Measurements from ENCODE around the gene FMNL3.
"Not testable (repeated sequence)": the region's sequence is repeated elsewhere in the genome, so short reads cannot be mapped to it uniquely, and the experiment has no call there.

The FMNL3 gene

DNA sequence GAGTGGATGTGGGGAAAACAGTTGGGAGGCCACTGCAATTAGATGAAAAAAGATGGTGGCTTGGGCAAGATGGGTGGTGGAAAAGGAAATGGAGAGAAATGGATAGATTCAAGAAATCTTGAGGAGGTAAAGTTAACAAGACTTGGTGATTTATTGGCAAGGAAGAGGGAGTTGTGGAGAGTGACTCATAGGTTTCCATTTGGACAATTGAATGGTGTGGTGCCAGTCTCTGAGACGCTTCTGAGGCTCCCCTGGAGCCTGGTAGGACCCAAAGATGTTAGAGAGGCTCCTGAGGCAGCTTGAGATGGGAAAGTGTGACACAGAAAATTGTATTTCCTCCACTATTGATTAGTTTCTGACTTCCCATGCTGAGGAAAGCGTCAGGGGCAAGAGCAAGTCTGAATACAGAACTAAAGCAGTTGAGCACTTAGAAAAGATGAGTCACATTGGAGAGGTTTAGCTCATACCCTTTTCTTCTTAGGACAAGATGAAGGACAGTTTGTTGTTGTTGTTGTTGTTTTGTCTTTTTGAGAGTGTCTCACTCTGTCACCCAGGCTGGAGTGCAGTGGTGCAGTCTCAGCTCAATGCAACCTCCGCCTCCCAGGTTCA is 79.3 kb downstream of the FMNL3 start:
- DNase-seq: no peak

DNA sequence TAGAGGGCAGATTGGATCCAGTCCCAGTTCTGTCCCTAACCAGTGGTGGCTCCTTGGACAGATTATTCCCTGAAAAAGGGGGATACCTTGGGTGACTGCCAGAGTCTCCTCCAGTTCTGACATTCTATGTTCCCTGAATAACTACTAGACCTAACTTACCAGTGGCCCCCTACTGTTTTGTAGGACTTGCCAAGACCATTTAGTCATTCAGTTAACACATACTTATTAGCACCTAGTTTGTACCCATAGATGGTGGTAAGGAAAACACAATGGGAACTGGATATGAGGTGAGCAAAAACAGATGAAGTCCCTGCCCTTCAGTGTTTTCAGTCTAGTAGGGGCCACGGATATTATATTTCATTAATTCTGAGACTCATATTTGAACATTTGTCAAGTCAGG is 80.4 kb downstream of the FMNL3 start:
- DNase-seq: no peak

DNA sequence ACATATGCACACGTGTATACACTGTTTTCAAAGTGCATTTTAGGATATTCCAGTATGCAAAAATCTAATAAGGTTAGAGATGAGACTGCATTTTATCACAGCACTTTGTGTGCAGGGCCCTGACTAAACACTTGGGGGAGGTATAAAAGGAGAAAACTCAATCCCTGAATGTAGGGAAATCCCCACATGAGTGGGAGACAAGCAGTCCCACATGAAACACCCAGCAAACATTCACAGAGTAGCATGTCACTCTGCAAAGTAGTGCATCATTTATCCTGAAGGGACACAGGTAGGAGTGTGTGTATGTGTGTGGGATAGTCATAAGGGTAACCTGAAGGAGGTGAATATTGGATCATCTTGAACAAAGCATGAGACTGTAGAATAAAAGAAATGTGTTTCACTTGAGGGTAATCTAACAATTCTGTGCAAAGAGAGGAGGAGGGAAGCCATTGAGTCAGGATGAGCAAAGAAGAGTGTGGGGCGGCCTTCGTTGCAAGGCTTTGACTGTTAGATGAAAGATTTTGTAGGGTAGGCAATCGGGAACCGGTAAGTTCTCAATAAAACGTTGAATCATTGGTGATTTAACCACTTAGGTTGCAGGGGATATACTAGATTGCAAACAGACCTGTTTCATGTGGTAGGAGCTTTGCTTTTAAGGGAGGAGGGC is 80.9 kb downstream of the FMNL3 start:
- DNase-seq: no peak

DNA sequence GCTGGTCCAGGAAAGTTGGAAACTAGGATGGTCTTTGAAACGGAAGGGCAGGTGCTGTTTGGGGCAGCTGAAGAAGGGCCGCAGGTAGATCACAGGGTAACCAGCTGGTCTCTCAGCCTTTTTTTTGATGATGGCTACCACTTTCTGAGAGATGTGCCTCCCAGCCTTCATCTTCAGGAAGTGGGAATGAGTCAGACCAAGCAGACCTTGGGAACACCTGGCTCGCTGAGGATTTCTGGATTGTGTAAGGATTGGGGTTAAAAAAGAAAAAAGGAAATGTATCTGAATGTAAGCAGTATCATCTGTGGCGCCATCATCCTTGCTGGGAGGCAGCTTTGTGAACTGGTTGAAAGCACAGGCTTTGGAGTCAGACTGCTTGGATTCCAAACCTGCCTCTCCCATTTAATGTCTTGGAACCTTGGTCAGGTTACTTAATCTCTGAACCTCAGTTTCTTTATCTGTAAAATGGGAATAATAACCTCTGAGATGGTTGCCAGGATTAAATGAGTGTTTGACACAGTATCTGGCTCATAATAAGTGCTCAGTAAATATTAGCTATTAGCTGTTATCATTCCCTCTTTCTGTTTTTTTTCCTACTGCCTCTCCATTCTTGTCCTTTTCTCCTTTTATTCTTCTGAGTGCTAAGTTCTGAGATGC is 82.2 kb downstream of the FMNL3 start:
- no peak for DNase-seq

DNA sequence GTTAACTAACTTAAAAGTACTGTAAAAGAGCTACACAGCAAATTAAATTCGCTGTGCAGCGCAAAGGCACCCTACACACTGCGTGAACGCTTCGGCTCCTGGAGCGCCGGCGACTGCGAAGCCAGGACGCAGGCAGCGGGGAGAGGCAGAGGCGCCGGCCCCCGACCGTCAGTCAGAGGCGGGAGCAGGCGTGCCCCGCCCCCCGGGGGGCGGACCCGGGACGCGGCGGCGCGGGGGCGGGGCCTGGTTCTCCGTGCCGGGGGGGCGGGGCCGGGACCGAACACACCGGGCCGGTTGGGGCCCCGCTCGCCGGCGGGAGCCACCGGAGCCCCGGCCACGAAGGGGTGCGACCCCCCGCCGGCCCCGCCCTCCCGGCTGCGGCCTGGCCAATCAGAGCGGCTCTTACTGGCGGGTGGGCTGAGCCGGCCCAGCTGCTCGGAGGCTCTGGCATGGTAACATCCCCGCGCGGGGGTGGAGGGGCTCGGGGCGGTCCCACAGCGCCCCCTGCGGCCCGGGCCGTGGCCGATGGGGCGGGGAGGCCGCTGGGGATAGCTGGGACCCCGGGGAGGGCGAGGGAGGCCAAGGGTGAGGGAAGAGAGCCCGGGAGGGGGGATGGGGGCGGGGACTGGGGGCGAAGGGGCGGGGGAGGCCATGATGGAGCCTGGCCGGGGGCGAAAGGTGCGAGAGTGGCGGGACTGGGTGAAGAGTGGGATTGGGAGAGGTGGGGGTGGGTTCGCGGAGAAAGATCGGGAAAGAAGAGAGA is 83.9 kb downstream of the FMNL3 start, which contains the start of gene PRPF40B:
TSS of gene PRPF40B (plus strand) at position 420 of the 763 bp plus-strand sequence. CDS start at position 450, 30 bp downstream.
- DNase-seq: peak; percentile 90

DNA sequence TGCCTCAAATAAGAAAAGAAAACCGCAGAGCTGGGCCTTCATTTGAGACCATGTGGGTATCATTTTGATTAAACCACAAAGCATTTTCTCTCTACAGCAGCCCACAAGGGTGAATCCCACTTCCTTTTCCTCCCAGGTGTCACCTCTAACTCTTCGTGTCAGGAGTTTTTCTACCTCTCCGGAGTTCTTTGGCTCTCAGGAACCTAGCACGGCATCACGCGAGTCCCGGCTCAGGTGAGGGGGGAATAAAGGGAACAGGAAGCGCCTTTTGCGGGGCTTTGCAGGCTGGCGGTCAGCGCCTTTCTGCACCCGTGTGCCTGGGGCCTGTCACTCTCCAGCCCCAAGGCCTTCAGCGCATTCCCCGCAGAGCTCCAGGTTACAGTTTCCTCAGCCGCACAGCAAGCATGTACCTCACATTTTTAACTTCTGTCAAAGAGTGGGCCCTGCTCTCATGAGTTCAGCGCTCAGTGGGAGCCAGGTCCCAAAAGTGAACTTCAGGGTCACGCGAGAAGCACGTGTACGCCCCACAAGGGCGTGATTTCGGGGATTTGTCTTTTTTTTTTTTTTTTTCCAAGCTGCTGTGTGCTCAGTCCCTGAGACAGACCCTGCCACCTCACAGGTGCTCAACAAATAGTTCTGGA is 84.6 kb downstream of the FMNL3 start:
- peak; percentile 33 for DNase-seq

DNA sequence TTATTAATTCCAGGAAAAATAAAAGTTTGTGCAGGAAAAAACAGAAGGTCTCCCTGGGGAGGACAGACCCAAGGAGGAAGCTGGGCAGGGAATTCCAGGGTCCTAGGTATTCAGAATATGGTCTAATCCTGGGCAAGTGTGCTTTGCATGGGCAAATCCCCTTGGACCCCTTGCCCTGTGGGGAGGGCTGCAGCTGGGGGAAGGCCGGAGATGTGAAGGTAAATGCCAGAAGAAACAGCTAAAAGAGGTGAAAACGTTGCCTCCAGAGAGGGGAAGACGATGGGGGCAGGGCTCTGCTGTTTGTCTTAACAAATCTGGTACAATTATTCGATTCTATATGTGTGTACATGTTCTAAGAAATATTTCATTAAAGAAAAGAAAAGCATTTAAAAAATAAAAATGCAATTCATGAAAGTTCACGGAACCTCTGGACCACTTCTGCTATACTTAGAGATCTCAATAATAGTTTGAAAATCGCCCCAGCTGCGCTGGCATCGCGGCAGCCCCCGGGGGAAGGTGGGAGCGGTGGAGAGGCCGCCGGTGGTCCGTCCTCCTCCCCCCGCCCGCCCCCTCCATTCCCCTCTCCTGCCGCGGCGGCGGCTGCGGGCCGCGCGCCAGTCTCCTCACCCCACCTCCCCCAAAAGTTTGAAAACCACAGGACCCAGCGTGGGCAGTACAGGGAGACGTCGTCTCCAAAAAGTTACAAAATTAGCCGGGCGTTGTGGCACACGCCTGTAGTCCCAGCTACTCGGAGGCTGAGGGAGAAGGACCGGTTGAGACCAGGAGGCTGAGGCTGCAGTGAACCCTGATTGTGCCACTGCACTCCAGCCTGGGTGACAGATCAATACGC is 85.3 kb downstream of the FMNL3 start:
- DNase-seq: no peak

DNA sequence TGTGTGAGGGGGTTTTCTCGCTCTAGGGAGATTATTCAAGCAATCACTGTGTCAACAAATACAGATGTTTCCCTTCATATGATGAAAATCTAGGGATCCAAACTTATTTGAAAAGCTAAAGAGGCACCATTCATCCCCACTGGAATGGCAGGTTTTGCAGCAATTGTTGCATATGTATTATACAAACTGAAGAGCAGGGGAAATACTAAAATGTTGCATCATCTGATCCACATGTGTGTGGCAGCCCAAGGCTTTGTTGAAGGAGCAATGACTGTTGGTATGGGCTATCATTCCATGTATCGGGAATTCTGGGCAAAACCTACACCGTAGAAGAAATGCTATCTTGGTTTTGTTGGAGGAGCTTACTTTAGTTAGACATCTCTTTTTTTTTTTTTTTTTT is 87.9 kb downstream of the FMNL3 start:
- no peak for DNase-seq

DNA sequence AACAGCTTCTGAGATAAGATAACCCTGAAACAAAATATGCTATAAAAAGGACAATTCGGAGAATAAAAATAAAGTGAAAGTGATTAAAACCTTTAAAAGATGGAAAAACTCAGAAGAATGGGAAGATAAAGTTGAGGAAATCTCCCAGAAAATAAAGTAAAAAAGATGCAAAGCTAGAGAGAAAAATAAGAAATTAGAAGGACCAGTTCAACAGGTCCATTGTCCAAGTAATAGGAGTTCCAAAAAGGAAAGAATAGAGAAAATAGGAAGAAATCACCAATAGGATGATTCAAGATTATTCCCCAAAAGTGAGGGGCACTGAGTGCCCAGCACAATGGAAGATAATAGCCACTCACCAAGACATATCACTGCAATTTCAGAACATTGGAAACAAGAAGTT is 88.6 kb downstream of the FMNL3 start:
- DNase-seq: no peak

DNA sequence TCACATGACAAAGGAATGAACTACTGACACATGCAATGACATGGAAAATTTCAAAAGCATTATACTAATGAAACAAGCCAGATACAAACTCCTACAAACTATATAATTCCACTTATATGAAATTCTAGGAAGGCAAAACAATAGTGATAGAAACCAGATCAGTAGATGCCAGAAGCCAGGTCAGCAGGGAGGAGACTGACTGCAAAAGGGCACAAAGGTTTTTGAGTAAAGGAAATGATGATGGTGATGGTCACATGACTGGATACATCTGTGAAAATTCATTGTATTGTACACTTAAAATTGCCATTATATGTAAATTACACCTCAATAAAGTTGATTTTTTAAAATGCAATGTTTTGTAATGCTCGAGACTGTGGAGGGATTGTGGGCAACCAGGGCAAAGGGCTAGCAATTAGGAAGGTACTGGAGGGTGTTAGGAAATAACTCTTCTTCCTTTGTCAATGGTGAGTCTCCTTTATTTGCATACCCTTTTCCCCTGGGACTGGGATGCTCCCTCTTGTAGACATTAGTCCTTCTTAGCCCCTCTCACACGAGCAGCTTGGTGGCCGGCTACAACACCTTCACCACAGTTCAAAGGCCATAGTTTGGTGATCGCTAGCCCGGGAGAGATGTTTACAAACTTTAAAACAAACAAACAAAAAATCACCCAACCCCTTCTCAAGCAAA is 90.5 kb downstream of the FMNL3 start:
- DNase-seq: no peak

DNA sequence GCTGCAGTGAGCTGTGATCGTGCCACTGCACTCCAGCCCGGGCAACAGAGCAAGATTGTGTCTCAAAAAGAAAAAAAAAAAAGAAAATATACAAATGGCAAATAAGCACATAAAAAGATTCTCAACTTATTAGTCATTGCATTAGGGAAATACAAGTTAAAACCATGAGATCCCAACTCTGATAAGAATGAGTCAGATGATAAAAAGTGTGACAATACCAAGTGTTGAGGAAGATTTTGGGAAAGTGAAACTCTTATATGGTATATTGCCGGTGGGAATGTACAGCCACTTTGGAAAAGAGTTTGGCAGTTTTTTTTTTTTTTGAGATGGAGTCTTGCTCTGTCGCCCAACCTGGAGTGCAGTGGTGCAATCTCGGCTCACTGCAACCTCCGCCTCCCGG is 91.5 kb downstream of the FMNL3 start:
- DNase-seq: no peak

DNA sequence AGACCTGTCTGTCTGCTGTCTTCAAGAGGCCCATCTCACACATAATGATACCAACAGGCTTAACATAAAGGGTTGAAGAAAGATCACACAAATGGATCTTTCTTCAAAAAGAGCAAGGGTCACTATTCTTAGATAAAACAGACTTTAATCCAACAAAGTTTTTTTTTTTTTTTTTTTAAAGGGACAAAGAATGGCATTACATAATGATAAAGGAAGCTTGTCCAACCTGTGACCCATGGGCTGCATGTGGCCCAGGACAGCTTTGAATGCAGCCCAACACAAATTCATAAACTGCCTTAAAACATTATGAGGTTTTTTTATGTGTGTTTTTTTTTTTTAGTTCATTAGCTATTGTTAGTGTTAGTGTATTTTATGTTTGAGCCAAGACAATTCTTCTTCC is 95.0 kb downstream of the FMNL3 start:
- no peak for DNase-seq

DNA sequence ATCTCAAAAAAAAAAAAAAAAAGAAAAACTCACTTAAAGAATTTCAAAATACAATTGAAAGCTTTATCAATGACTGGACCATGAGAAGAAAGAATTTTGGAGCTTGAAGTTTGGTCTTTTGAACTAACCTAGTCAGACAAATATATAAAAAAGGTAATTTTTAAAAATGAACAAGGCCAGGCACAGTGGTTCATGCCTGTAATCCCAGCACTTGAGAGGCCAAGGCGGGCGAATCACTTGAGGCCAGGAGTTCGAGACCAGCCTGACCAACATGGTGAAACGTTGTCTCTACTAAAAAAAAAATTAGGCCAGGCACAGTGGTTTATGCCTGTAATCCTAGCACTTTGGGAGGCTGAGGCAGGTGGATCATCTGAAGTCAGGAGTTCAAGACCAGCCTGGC is 96.4 kb downstream of the FMNL3 start:
- DNase-seq: not testable (repeated sequence)

DNA sequence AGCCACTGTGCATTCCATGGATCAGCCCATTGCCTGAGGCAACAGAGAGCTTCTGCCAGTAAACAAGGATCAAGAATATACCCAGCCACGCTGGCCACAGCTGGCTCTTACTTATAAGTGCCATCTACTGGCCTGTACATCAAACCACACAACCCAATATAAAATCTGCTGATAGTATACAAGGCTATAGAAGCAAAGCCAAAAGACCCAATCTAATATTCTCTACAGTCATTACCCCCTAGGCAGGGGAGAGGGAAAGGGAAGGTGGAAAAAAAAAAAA is 97.4 kb downstream of the FMNL3 start:
- DNase-seq: no peak

DNA sequence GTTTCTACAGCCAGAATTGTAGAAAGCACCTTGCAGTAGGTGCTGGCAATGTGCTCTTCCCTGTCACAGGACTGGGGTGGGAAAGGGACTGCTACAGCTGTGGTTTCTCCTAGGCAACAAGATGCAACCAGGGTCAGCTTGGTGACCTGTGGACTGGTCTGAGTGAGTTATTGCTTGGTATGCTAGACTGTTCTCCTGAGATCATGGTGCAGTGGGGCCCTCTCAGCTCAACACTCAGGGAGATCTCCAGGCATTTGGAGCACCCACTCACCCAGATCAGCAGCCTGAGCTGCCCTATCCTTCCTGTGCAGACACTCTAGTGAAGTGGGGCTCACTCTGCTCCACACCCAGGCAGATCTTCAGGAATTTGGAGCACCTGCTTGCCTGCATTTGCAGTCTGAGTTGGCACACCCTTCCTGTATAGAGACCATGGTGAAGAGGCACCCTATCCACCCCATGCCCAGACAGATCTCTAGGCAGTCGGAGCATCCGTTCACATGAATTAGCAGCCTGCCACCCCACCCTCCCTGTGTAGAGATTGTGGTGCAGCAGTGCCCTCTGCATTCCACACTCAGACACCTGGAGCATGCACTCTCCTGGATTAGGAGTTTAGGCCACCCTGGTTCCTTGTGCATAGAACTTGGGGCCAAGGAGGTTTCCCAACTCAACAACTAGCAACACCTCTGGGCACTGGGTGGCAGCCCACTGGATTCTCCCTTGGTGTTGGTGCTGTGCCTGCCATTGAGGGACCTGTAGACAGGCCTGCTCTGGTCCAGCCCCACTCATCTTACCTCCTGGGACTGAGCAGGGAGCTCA is 97.9 kb downstream of the FMNL3 start:
- DNase-seq: no peak

DNA sequence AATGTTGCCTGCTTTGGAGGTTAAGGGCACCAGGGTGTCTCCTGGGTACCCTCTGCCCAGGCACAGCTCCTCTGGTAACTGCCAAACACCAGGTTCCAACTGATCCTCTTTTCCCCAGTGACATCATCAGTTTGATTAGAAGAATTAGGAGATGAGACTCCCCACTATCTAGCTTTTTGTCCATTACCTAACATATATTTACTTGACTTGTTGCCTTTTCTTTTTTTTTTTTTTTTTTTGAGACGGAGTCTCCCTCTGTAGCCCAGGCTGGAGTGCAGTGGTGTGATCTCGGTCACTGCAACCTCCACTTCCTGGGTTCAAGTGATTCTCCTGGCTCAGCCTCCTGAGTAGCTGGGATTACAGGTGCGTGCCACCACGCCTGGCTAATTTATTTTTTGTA is 101.7 kb downstream of the FMNL3 start, which contains the start of gene FAM186B:
TSS of gene FAM186B (minus strand) at position 101 of the 400 bp plus-strand sequence. CDS start 162 bp downstream, outside the sequence.
- DNase-seq: not testable (repeated sequence)

DNA sequence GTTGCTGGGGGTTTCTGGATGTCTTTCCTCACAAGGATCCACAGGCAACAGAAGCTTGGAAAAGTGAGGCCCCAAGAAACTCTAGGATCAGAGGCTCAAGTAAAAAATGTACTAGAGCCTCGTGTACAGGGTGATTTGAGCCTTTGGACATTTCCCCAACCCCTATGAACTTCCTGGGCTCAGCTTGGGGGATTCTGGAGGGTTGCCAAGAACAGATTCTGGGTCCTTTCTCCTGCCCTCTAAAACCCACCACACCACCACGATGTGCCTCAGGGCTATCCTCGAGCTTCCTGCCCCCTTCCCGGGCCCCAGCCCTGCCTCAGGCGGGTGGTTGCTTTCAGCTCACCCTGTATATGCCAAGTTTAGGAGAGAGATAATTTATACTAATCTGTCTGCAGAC is 102.3 kb downstream of the FMNL3 start:
- DNase-seq: no peak

DNA sequence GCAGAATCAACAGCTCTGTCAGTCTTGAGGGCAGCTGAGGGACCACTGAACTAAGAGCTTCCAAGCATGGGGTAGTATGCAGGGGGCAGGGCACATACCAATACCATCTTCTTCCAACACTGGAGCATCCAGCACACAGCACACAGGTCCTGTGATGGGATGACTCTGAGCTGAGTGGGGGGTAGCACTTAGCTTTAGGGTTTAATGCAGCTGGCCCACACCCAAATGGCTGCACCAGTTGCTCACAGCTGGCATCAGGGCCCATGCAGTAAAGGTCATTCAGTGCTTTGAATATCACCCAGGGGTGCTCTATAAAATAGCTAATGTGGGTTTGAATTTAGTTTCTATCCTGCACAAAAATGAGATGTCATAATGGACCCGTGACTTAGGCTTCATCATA is 103.5 kb downstream of the FMNL3 start:
- DNase-seq: no peak

DNA sequence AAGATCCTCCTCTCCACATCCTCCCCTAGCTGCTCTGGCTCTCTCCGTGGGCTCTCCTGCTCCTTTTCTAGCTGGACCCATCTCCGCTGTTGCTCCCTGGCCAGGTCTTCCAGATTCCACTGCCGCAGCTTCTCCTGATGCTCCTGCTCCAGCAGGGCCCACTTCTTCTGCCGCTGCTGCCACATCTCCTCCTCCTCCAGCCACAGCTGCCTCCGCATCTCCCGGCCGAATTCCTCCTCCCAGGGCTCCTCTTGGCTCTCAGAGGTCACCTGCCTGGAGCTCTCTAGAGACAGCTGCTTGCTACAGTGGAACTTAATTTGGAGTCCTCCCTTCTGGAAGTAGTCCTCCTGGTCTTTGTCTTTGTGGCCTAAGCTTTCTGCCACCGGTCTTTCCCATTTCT is 107.2 kb downstream of the FMNL3 start:
- DNase-seq: no peak

DNA sequence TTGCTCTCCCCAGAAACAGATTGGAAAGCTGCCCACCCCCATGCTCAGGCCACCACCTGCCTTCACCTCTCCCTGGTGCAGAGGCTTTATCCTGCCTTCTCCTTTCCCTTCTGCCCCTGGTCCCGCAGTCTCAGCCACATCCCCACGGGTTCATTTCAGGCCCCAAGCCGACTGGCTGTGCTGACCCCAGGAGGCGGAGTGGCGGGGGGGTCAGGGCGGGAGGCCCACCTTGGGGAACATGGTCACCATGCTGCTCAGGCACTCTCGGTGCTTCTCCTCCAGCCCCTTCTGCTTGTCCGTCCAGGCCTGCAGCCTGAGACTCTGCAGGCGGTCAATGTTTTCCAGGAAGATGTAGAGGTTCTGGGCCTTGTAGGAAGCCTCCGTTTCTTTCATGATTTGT is 108.7 kb downstream of the FMNL3 start:
- no peak for DNase-seq

Data from CD4-positive, alpha-beta T cell treated with Interferon gamma for 1 hour (primary cell).